Activated CD8-positive, alpha-beta T cell treated with anti-CD3 and anti-CD28 coated beads for 36 hours (primary cell): ENCODE results near the gene ALG1L2. TPM values are rescaled to one million over a fixed set of nuclear protein-coding genes. Genes with fewer than 3 reads are reported as not detected.
"Not testable (repeated sequence)": the region's sequence is repeated elsewhere in the genome, so short reads cannot be mapped to it uniquely, and the experiment has no call there.

Experiments used
- ATAC-seq: fragments of 200-7000 bp; cut with Tn5 transposase; one replicate; pipeline ENCODE4 v1.10.0; 2021; ENCODE audit warnings: mild to moderate bottlenecking, moderate library complexity
- CTCF ChIA-PET: fragments of 350-600 bp; sonication (Branson Sonifier 250); formaldehyde crosslinking; loops from one replicate; lab custom pipeline; 2021; ENCODE audit warnings: antibody characterized with exemption; lab: Charles Lee
- POLR2A ChIA-PET: fragments of 350-600 bp; sonication (Branson Sonifier 250); formaldehyde crosslinking; loops from one replicate; lab custom pipeline; 2021; ENCODE audit warnings: antibody characterized with exemption; lab: Charles Lee
- DNase-seq: peaks from one replicate; pipeline ENCODE4 v3.0.0-alpha.2; 2020
- H3K27ac Mint-ChIP-seq: one replicate; pipeline ENCODE4 v1.8.0; 2021; ENCODE audit warnings: mild to moderate bottlenecking, mixed read lengths
- H3K27me3 Mint-ChIP-seq: one replicate; pipeline ENCODE4 v1.8.0; 2021; ENCODE audit warnings: mixed read lengths
- H3K36me3 Mint-ChIP-seq: one replicate; pipeline ENCODE4 v1.8.0; 2021; ENCODE audit warnings: low read depth, mixed read lengths
- H3K4me1 Mint-ChIP-seq: one replicate; pipeline ENCODE4 v1.8.0; 2021; ENCODE audit warnings: low read depth, mixed read lengths
- H3K4me3 Mint-ChIP-seq: one replicate; pipeline ENCODE4 v1.8.0; 2021; ENCODE audit warnings: mild to moderate bottlenecking, moderate library complexity, mixed read lengths
- H3K9me3 Mint-ChIP-seq: one replicate; pipeline ENCODE4 v1.8.0; 2021; ENCODE audit warnings: mixed read lengths
- intact Hi-C: fragments of 100-400 bp; cut with micrococcal nuclease; formaldehyde crosslinking; loops from one replicate; pipeline ENCODE4 v1.10.0; 2022
- total RNA-seq, 2 experiments: library from RNA; stranded (reverse); gene quantifications; one replicate each; pipeline ENCODE4 v1.2.3, GENCODE V29; 2021
- TF ChIP-seq, protein P1 (sequence below): fragments of 200-600 bp; IDR thresholded peaks from one replicate; pipeline ENCODE4 v1.8.0; 2022; ENCODE audit warnings: antibody characterized with exemption, mild to moderate bottlenecking

Gene ALG1L2, protein sequence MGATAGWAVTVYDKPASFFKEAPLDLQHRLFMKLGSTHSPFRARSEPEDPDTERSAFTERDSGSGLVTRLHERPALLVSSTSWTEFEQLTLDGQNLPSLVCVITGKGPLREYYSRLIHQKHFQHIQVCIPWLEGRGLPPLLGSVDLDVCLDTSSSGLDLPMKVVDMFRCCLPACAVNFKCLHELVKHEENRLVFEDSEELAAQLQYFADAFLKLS
- under 1 TPM in 1 of 2 experiments, not detected in 1; 0.60 TPM for total RNA-seq

DNA sequence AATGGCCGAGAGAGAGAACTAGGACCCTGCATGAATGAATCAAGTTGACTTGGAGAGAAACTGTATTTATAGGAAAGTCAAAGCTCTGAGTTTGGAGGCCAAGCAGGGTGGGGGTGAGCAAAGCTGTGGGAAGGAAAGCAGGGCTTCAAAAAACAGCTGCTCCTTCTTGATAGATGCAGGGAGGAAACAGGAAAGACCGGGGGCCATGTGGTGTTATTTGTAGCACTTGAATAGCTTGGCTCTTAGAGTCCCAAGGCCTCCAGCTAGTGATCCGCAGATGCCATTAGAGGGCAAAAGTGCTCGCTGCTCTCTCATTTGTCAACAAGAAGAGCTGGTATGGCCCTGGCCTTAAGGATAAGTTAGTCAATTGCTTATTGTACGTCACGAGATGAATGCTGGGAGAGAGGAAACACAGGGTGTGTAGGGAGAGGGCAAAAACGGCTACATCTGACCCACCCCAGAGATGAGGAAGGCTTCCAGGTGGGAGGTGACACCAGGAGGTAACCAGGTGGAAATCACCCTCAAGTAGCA, at the start of gene ALG1L2:
Gene ALG1L2, plus strand, starts transcription at position 481 of the 531 bp plus-strand sequence. CDS start 186 bp downstream, outside the sequence.
- Mint-ChIP-seq H3K4me1 (no peaks in the 10 kb centered on the region), H3K9me3 (no peaks in the 10 kb centered on the region), H3K27me3 (peaks cover 3% of the 10 kb centered on the region), H3K36me3 (no peaks in the 10 kb centered on the region), H3K4me3 (no peak within 1 kb of the TSS), H3K27ac (no peak within 1 kb of the TSS)
- ChIA-PET POLR2A (no interaction called here), CTCF (no interaction called here)
- ATAC-seq = no peak
- TF ChIP-seq, protein P1, sequence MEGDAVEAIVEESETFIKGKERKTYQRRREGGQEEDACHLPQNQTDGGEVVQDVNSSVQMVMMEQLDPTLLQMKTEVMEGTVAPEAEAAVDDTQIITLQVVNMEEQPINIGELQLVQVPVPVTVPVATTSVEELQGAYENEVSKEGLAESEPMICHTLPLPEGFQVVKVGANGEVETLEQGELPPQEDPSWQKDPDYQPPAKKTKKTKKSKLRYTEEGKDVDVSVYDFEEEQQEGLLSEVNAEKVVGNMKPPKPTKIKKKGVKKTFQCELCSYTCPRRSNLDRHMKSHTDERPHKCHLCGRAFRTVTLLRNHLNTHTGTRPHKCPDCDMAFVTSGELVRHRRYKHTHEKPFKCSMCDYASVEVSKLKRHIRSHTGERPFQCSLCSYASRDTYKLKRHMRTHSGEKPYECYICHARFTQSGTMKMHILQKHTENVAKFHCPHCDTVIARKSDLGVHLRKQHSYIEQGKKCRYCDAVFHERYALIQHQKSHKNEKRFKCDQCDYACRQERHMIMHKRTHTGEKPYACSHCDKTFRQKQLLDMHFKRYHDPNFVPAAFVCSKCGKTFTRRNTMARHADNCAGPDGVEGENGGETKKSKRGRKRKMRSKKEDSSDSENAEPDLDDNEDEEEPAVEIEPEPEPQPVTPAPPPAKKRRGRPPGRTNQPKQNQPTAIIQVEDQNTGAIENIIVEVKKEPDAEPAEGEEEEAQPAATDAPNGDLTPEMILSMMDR = no peak
- intact Hi-C loops = no loop called here
- no peak for DNase-seq

DNA sequence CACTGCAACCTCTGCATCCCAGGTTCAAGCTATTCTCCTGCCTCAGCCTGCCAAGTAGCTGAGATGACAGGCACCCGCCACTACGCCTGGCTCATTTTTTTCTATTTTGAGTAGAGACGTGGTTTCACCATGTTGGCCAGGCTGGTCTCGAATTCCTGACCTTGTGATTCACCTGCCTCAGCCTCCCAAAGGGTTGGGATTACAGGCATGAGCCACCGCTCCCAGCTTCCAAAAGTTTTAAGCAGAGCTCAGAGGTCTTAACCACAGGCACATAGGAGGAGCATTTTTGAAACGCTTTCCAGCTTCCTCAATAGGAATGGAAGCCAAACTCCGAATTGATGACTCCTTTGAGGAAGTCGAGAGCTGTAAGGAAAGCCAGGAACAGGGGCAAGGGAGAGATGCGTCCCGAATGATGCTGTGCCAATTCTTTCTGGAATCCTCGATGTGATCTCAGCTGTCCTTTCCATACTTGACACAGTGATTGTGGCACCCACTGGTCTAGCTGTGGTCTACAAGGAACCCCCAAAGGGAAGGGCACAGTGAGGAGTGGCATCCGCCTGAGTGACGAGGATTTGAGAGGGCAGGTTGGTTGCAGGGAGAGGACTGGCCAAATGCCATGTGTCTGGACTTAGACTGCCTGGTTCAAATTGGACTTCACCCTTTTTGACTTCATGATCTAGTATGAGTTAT, 44.4 kb upstream of the ALG1L2 start:
- intact Hi-C loops, H3K27ac Mint-ChIP-seq, H3K9me3 Mint-ChIP-seq, ATAC-seq, H3K4me1 Mint-ChIP-seq, POLR2A ChIA-PET, H3K4me3 Mint-ChIP-seq, H3K36me3 Mint-ChIP-seq, CTCF ChIA-PET, H3K27me3 Mint-ChIP-seq, DNase-seq: not testable (repeated sequence)

DNA sequence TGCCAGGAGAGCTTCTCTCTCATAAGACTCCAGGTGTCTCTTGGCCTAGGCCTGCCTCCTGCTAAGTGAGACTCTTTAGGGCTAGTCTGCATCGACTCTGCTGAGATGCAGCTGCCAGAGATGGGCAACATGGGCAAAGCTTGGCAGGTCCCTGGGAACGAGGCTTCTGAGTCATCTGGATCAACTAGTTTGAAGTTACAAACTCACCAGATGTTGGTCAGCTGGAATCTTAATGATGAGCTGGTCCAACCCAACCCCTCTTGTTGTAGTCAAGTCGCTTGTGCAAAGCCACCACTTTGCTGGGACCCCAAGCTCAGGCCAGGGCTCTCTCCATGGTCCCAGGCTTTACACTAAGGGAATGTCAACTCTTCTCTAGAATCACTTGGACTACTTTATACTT, 38.9 kb upstream of the ALG1L2 start:
- H3K4me3 Mint-ChIP-seq, H3K4me1 Mint-ChIP-seq, CTCF ChIA-PET, H3K27ac Mint-ChIP-seq, H3K36me3 Mint-ChIP-seq, POLR2A ChIA-PET, ATAC-seq, intact Hi-C loops, H3K9me3 Mint-ChIP-seq, H3K27me3 Mint-ChIP-seq, DNase-seq: not testable (repeated sequence)

DNA sequence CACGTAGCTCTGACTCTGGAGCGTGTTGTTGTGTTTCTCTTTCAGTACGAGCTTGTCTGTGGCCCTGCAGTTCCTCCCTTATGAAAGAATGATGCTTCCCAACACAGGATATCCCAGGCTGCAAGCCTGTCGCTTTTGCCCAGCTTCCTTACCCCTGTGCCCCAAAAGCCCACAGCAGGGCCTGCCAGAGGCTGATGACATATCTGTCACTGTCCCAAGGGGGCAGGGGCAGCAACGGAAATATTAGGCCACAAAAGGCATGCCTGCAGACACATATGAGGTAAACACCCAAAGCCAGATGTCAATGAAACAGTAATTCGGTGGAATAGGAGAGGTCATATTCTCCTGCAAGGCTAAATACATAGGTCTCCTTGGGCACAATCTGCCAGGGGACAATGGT, 38.0 kb upstream of the ALG1L2 start:
- H3K27me3 Mint-ChIP-seq, ATAC-seq, H3K4me1 Mint-ChIP-seq, POLR2A ChIA-PET, DNase-seq, H3K4me3 Mint-ChIP-seq, CTCF ChIA-PET, intact Hi-C loops, H3K9me3 Mint-ChIP-seq, H3K36me3 Mint-ChIP-seq, H3K27ac Mint-ChIP-seq: not testable (repeated sequence)

DNA sequence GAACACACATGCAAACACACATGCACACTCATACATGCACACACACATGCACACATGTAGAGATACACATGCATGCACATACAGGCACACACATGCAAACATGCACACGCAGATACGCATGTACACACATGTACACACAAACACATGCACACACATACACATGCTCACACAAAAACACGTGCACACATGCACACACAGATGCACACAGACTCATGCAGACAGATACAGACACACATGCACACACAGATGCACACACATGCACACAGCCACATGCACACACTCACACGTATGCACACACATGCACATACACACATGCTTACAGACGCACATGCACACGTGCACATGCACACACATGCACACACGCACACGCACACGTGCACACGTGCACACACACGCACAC, 37.3 kb upstream of the ALG1L2 start:
- DNase-seq (no peak), ATAC-seq (no peak)
- no peaks in the 10 kb centered on the region for H3K4me1 Mint-ChIP-seq
- intact Hi-C loops = no loop called here
- no peaks in the 10 kb centered on the region for H3K36me3 Mint-ChIP-seq
- peaks cover 4% of the 10 kb centered on the region for H3K9me3 Mint-ChIP-seq
- no peak overlapping the region for H3K27ac Mint-ChIP-seq
- H3K27me3 Mint-ChIP-seq = no peaks in the 10 kb centered on the region
- ChIA-PET POLR2A (no interaction called here), CTCF (no interaction called here)
- TF ChIP-seq, protein P1 = no peak
- H3K4me3 Mint-ChIP-seq = no peak overlapping the region

DNA sequence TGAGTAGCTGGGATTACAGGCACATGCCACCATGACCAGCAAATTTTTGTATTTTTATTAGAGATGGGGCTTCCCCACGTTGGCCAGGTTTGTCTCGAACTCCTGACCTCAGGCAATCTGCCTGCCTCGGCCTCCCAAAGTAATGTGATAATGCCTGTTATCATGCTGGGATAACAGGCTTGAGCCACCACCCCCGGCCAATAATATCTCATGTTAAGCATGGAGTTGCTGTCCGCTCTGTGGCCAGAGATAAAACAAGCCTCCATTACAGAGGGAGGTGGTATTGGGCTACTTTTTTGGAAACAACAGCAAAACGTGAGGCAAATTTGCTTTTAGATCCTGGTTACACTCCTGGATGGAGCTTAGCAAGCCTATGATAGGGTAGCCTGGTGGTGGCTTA, 32.9 kb upstream of the ALG1L2 start:
- Mint-ChIP-seq H3K4me1 (no peaks in the 10 kb centered on the region), H3K4me3 (no peak overlapping the region), H3K36me3 (no peaks in the 10 kb centered on the region), H3K27me3 (no peaks in the 10 kb centered on the region), H3K9me3 (peaks cover 4% of the 10 kb centered on the region), H3K27ac (no peak overlapping the region)
- ChIA-PET CTCF (no interaction called here), POLR2A (no interaction called here)
- ATAC-seq = no peak
- TF ChIP-seq, protein P1 = no peak
- intact Hi-C loops = no loop called here
- DNase-seq = no peak

DNA sequence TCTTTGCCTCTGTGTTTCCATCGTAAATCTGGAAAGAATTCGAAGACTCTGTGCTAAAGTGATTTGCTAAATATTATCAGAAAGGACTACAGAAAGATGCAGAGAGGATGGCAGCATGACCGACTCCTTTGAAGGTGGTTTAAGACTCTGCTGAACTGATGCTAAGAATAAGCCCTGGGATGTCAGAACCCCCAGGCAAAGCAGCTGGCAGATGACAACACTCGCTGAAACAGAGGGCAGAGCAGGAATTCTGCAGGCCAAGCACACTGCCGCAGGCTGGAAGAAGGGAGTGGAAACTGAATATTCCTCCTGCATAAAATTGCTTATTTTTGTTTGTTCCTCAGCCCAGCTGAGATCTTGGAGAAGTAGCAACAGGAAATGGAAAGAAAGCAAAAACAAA, 29.3 kb upstream of the ALG1L2 start:
- POLR2A ChIA-PET, CTCF ChIA-PET, intact Hi-C loops, H3K4me3 Mint-ChIP-seq, H3K36me3 Mint-ChIP-seq, H3K9me3 Mint-ChIP-seq, H3K27me3 Mint-ChIP-seq, H3K4me1 Mint-ChIP-seq, ATAC-seq, H3K27ac Mint-ChIP-seq, DNase-seq: not testable (repeated sequence)

DNA sequence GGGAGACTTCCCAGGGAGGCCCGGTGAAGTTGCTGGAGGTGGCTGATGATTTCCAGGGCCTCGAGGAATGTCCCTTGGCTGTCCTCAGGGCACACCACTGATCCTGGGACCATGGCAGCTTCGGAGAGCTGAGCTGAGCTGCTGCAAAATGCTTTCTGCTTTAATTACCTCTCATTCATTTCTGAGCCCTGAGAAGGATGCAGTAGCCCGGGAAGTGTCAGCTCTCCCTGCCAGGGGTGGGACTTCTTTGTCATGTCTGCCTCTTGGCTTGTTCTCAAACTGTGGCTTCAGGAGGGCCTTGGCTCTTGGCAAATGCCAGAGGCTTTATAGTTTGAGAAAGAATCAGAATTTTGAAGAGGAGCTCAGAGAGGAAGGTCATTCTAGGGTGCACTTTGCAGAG, 28.7 kb upstream of the ALG1L2 start:
- DNase-seq, intact Hi-C loops, H3K36me3 Mint-ChIP-seq, CTCF ChIA-PET, H3K27ac Mint-ChIP-seq, H3K27me3 Mint-ChIP-seq, H3K9me3 Mint-ChIP-seq, H3K4me3 Mint-ChIP-seq, H3K4me1 Mint-ChIP-seq, POLR2A ChIA-PET, ATAC-seq: not testable (repeated sequence)

DNA sequence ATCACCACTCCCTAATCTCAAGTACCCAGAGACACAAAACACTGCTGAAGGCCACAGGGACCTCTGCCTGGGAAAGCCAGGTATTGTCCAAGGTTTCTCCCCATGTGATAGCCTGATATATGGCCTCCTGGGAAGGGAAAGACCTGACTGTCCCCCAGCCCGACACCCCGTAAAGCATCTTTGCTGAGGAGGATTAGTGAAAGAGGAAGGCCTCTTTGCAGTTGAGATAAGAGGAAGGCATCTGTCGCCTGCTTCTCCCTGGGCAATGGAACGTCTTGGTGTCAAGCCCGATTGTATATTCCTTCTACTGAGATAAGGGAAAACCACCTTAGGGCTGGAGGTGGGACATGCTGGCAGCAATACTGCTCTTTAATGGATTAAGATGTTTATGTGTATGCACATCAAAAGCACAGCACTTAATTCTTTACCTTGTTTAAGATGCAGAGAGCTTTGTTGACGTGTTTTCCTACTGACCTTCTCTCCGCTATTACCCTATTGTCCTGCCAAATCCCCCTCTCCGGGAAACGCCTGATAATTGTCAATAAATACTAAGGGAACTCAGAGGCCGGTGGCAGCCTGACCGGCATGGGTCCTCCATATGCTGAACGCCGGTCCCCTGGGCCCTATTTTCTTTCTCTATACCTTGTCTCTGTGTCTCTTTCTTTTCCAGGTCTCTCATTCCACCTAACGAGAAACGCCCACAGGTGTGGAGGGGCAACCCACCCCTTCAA, 23.9 kb upstream of the ALG1L2 start:
- H3K9me3 Mint-ChIP-seq, ATAC-seq, intact Hi-C loops, CTCF ChIA-PET, DNase-seq, H3K27ac Mint-ChIP-seq, H3K36me3 Mint-ChIP-seq, POLR2A ChIA-PET, H3K4me1 Mint-ChIP-seq, H3K4me3 Mint-ChIP-seq, H3K27me3 Mint-ChIP-seq: not testable (repeated sequence)
